A549 (cell line): ENCODE measurements around the gene GPC1. TPM values are rescaled to one million over a fixed set of nuclear protein-coding genes. Genes with fewer than 3 reads are reported as not detected.
A peak's percentile ranks its signal among the peaks of the same experiment; 100 is the strongest.

ENCODE experiments used
- ATAC-seq, 2 experiments: fragments of 200-7000 bp in 1 of 2; fragments of >200 bp in 1 of 2; cut with Nextera tagmentation in 1 of 2; cut with Tn5 transposase in 1 of 2; 3 replicates each; pipeline versions ENCODE4 v1.8.0 to v1.9.1; 2018 to 2020; ENCODE audit warnings: mild to moderate bottlenecking in 1 of 2, moderate library complexity in 1 of 2
- CTCF ChIA-PET: fragments of 300-600 bp; sonication (Branson Sonifier 250); formaldehyde crosslinking; extraction: SDS; loops from one replicate; lab custom pipeline; 2021; ENCODE audit warnings: antibody characterized with exemption, inconsistent platforms; lab: Yijun Ruan, JAX
- POLR2A ChIA-PET: fragments of 350-600 bp; formaldehyde crosslinking; extraction: SDS; loops from one replicate; lab custom pipeline; 2021; ENCODE audit warnings: antibody characterized with exemption, inconsistent platforms; lab: Yijun Ruan, JAX
- DNase-seq, 2 experiments: peaks; one replicate each; pipeline versions ENCODE4 v3.0.0 to v3.0.0-alpha.2; 2011 to 2016; ENCODE audit warnings: low read depth in 1 of 2, low spot score in 1 of 2
- FAIRE-seq: peaks from 2 replicates; lab custom pipeline; 2011; peaks lifted over from hg19 to GRCh38; lab: Jason Lieb, UNC
- H3K27ac ChIP-seq, 2 experiments: fragments of >200 bp; sonication (Bioruptor Twin); formaldehyde crosslinking; 3 replicates each; pipeline ENCODE4 v1.5.1; 2016 to 2017
- H3K4me1 ChIP-seq: fragments of >200 bp; sonication (Bioruptor Twin); formaldehyde crosslinking; 3 replicates; pipeline ENCODE4 v1.6.1; 2016
- H3K4me2 ChIP-seq: fragments of >200 bp; sonication (Bioruptor Twin); formaldehyde crosslinking; 3 replicates; pipeline ENCODE4 v1.6.1; 2016
- H3K4me3 ChIP-seq: fragments of >200 bp; sonication (Bioruptor Twin); formaldehyde crosslinking; 3 replicates; pipeline ENCODE4 v1.5.1; 2016
- H3K9me3 ChIP-seq: fragments of >200 bp; sonication (Bioruptor Twin); formaldehyde crosslinking; 3 replicates; pipeline ENCODE4 v1.6.1; 2016
- ATOH8 ChIP-seq: fragments of 250-450 bp; sonication (Bioruptor Pico); IDR thresholded peaks from 2 replicates; pipeline ENCODE4 v1.5.0; 2020; ENCODE audit warnings: low read depth, mild to moderate bottlenecking, moderate library complexity
- BHLHE40 ChIP-seq: IDR thresholded peaks from 2 replicates; pipeline ENCODE4 v1.6.1; 2012; ENCODE audit warnings: low read depth, low read length, inconsistent platforms
- CBX8 ChIP-seq: fragments of 200-600 bp; sonication (generic); IDR thresholded peaks from 2 replicates; pipeline ENCODE4 v1.6.1; 2016
- CEBPB ChIP-seq, 2 experiments: fragments of >200 bp in 1 of 2; sonication (Bioruptor Twin) in 1 of 2; formaldehyde crosslinking in 1 of 2; IDR thresholded peaks; 2 replicates each; pipeline ENCODE4 v1.6.1; 2012 to 2016
- CTCF ChIP-seq: fragments of >200 bp; sonication (Bioruptor Twin); formaldehyde crosslinking; IDR thresholded peaks from 3 replicates; pipeline ENCODE4 v1.5.1; 2016
- EHF ChIP-seq: fragments of 250-450 bp; sonication (Bioruptor Pico); IDR thresholded peaks from 2 replicates; pipeline ENCODE4 v1.5.0; 2020; ENCODE audit warnings: mild to moderate bottlenecking
- FOSB ChIP-seq: fragments of 250-450 bp; sonication (Bioruptor Pico); IDR thresholded peaks from 2 replicates; pipeline ENCODE4 v1.5.0; 2020; ENCODE audit warnings: mild to moderate bottlenecking, moderate library complexity
- FOSL2 ChIP-seq, 2 experiments: fragments of 450-650 bp in 1 of 2; fragments of >200 bp in 1 of 2; sonication (Bioruptor Twin) in 1 of 2; formaldehyde crosslinking; IDR thresholded peaks; 2 replicates each; pipeline versions ENCODE4 v1.5.0 to v1.6.1; 2016 to 2020; ENCODE audit warnings: mild to moderate bottlenecking in 1 of 2, moderate library complexity in 1 of 2
- FOXS1 ChIP-seq: fragments of 250-450 bp; sonication (Bioruptor Pico); IDR thresholded peaks from 2 replicates; pipeline ENCODE4 v1.5.0; 2020; ENCODE audit warnings: mild to moderate bottlenecking, moderate library complexity
- GATA3 ChIP-seq: IDR thresholded peaks from 2 replicates; pipeline ENCODE4 v1.6.1; 2012; ENCODE audit warnings: borderline replicate concordance
- HES2 ChIP-seq: fragments of >200 bp; sonication (Bioruptor Twin); formaldehyde crosslinking; IDR thresholded peaks from 2 replicates; pipeline ENCODE4 v1.6.1; 2016
- HEYL ChIP-seq: fragments of 250-450 bp; sonication (Bioruptor Pico); IDR thresholded peaks from 2 replicates; pipeline ENCODE4 v1.8.0; 2021; ENCODE audit warnings: mild to moderate bottlenecking, moderate library complexity
- HMGXB4 ChIP-seq: fragments of 250-450 bp; sonication (Bioruptor Pico); IDR thresholded peaks from 2 replicates; pipeline ENCODE4 v1.5.0; 2021; ENCODE audit warnings: mild to moderate bottlenecking, moderate library complexity, borderline replicate concordance
- HOXA7 ChIP-seq: fragments of 250-450 bp; sonication (Bioruptor Pico); IDR thresholded peaks from 2 replicates; pipeline ENCODE4 v1.5.0; 2020; ENCODE audit warnings: mild to moderate bottlenecking, moderate library complexity
- HOXB13 ChIP-seq: fragments of 250-450 bp; sonication (Bioruptor Pico); IDR thresholded peaks from 2 replicates; pipeline ENCODE4 v1.5.0; 2020; ENCODE audit warnings: low read depth, mild to moderate bottlenecking, moderate library complexity
- HOXB5 ChIP-seq: fragments of 250-450 bp; sonication (Bioruptor Pico); IDR thresholded peaks from 2 replicates; pipeline ENCODE4 v1.5.0; 2020; ENCODE audit warnings: mild to moderate bottlenecking, moderate library complexity
- JUN ChIP-seq, 2 experiments: fragments of >200 bp; sonication (Bioruptor Twin); formaldehyde crosslinking; IDR thresholded peaks; 2 replicates in 1 of 2; 3 replicates in 1 of 2; pipeline ENCODE4 v1.6.1; 2016 to 2017
- JUNB ChIP-seq: fragments of >200 bp; sonication (Bioruptor Twin); formaldehyde crosslinking; IDR thresholded peaks from 2 replicates; pipeline ENCODE4 v1.6.1; 2016
- MAFK ChIP-seq: fragments of 450-650 bp; IDR thresholded peaks from 2 replicates; pipeline ENCODE4 v1.6.1; 2014; ENCODE audit not compliant: partially characterized antibody
- MYC ChIP-seq: IDR thresholded peaks from 2 replicates; pipeline ENCODE4 v1.6.1; 2012; ENCODE audit warnings: mild to moderate bottlenecking, inconsistent platforms, low read length, improper control_type of control experiment, borderline replicate concordance
- PHF8 ChIP-seq: fragments of 200-600 bp; sonication (generic); IDR thresholded peaks from 2 replicates; pipeline ENCODE4 v1.6.1; 2016; ENCODE audit warnings: low read depth, mild to moderate bottlenecking, antibody characterized with exemption, moderate library complexity, borderline replicate concordance
- POLR2AphosphoS2 ChIP-seq: conservative IDR thresholded peaks from 2 replicates; pipeline ENCODE4 v1.6.1; 2012; ENCODE audit warnings: low read length, improper control_type of control experiment, inconsistent platforms
- RCOR1 ChIP-seq: fragments of 150-350 bp; IDR thresholded peaks from 2 replicates; pipeline ENCODE4 v1.6.1; 2014; ENCODE audit warnings: antibody characterized with exemption, low read length, low read depth
- REST ChIP-seq: fragments of 200-600 bp; sonication (generic); IDR thresholded peaks from 2 replicates; pipeline ENCODE4 v1.6.1; 2016; ENCODE audit warnings: antibody characterized with exemption, mild to moderate bottlenecking, moderate library complexity
- SREBF2 ChIP-seq: fragments of 450-650 bp; IDR thresholded peaks from 2 replicates; pipeline ENCODE4 v1.6.1; 2014; ENCODE audit warnings: mild to moderate bottlenecking, moderate library complexity
- USF2 ChIP-seq: fragments of 450-650 bp; IDR thresholded peaks from 2 replicates; pipeline ENCODE4 v1.6.1; 2014; ENCODE audit warnings: antibody characterized with exemption
- ZC3H11A ChIP-seq: fragments of 450-650 bp; IDR thresholded peaks from 2 replicates; pipeline ENCODE4 v1.6.1; 2014; ENCODE audit warnings: antibody characterized with exemption, mild to moderate bottlenecking
- ZFP36 ChIP-seq: fragments of 450-650 bp; IDR thresholded peaks from 2 replicates; pipeline ENCODE4 v1.6.1; 2014; ENCODE audit warnings: borderline replicate concordance; ENCODE audit not compliant: partially characterized antibody
- ZSCAN20 ChIP-seq: fragments of 250-450 bp; sonication (Bioruptor Pico); IDR thresholded peaks from 2 replicates; pipeline ENCODE4 v1.8.0; 2022; ENCODE audit warnings: mild to moderate bottlenecking, moderate library complexity
- WGBS: methylation state at CpG from one replicate; pipeline ENCODE4 v1.1.6; 2017; ENCODE audit errors: missing lambda C conversion rate; 5-methylcytosine and 5-hydroxymethylcytosine counted together
- polyA plus RNA-seq, 4 experiments: library from polyadenylated mRNA; depleted of rRNA in 3 of 4; stranded (reverse); fragments of >200 nt; fragmentation: RNase III in 1 of 4; extraction: RNeasy Plus Mini Kit Qiagen cat#74134 plus additional on column Dnase treatment in 1 of 4; gene quantifications; 2 replicates in 3 of 4; 3 replicates in 1 of 4; pipeline ENCODE4 v1.2.3, GENCODE V29; 2011 to 2017

The GPC1 gene
- polyA plus RNA-seq, 2 of the 4 experiments (the other 2 are of a cell fraction) = 19.8 to 97.7 TPM

- TF ChIP-seq FOSB (CRISPR knock-in tag) = peak; percentile 85; the same call in 1 of the 2 replicates
- TF ChIP-seq, all 56 proteins: peak for 15
Observed at GRCh38 chr2:240387325-240387668, 48.2 kb upstream of the GPC1 start (continued).

GRCh38 chr2:240387669-240388358 is 47.6 kb upstream of the GPC1 start:
- 0% methylated on average over 9 of the region's 16 CpGs for WGBS
- H3K27ac ChIP-seq = peak overlapping the region; percentile 99 to 100
- CTCF ChIA-PET = interaction anchor here (1.0 to 4.6 kb wide), 7 partner anchors 11 to 153 kb away, joined by 3 to 30 read pairs (median 10); partner anchors contain the start of gene GPC1
- peaks cover 45% of the 10 kb centered on the region for H3K4me1 ChIP-seq
- H3K9me3 ChIP-seq = no peaks in the 10 kb centered on the region
- FAIRE-seq (peak; percentile 81), DNase-seq (peak; percentile 90 to 96), ATAC-seq (peak; percentile 70 to 81)
- H3K4me3 ChIP-seq = peak overlapping the region; percentile 39
- H3K4me2 ChIP-seq = peak overlapping the region; percentile 84
- POLR2A ChIA-PET = interaction anchor here (0.9 to 2.9 kb wide), 4 partner anchors 13 to 173 kb away, joined by 3 to 17 read pairs (median 8); partner anchors contain the start of gene GPC1
- TF ChIP-seq CBX8 = no peak
- no peak for TF ChIP-seq REST
- TF ChIP-seq ATOH8 (CRISPR knock-in tag) = peak; percentile 62; the same call in 1 of the 2 replicates
- no peak for TF ChIP-seq HMGXB4
- TF ChIP-seq FOXS1 = no peak
- TF ChIP-seq MAFK = peak; percentile 100
- peak; percentile 78 for TF ChIP-seq JUNB
- no peak for TF ChIP-seq USF2
- TF ChIP-seq JUN (IDR thresholded peaks at IDR 0.05) = peak in 1 of 2 experiments; percentile 78; a peak in 1 of 5 replicates
- no peak for TF ChIP-seq HES2
- TF ChIP-seq RCOR1 = no peak
- TF ChIP-seq HOXB5 = no peak; the same call in none of the 2 replicates
- no peak for TF ChIP-seq BHLHE40
- TF ChIP-seq MYC = no peak
- no peak for TF ChIP-seq ZC3H11A
- no peak for TF ChIP-seq FOSB (CRISPR knock-in tag)
- TF ChIP-seq CTCF = no peak
- TF ChIP-seq HEYL (CRISPR knock-in tag) = peak; percentile 3; the same call in 1 of the 2 replicates
- TF ChIP-seq CEBPB (IDR thresholded peaks at IDR 0.05) = no peak
- no peak for TF ChIP-seq ZFP36
- TF ChIP-seq GATA3 = peak; percentile 56; the same call in 1 of the 2 replicates
- TF ChIP-seq POLR2AphosphoS2 = no peak
- TF ChIP-seq FOSL2 (IDR thresholded peaks at IDR 0.05) = peak; percentile 90
- peak; percentile 99 for TF ChIP-seq FOSL2 (CRISPR knock-in tag; IDR thresholded peaks at IDR 0.05)
- TF ChIP-seq ZSCAN20 (CRISPR knock-in tag) = peak; percentile 24; the same call in 1 of the 2 replicates
- TF ChIP-seq HOXA7 (CRISPR knock-in tag) = no peak
- no peak for TF ChIP-seq PHF8
- TF ChIP-seq EHF (CRISPR knock-in tag) = peak; percentile 26; the same call in 1 of the 2 replicates
- peak; percentile 63 for TF ChIP-seq HOXB13 (CRISPR knock-in tag)
- no peak for TF ChIP-seq SREBF2
